Peyer's patch (tissue), 4 donors: ENCODE data around the gene NEU3. TPM values are rescaled to one million over a fixed set of nuclear protein-coding genes. Genes with fewer than 3 reads are reported as not detected.
"Not testable (repeated sequence)": the region's sequence is repeated elsewhere in the genome, so short reads cannot be mapped to it uniquely, and the experiment has no call there.

ENCODE experiments used
- DNase-seq, 3 donors: peaks; one replicate each; pipeline ENCODE4 v3.0.0-alpha.2; 2017 to 2019
- H3K27ac ChIP-seq, 4 donors: fragments of 200-600 bp; sonication (generic); one replicate each; pipeline ENCODE4 v1.5.1; 2016 to 2019
- H3K27me3 ChIP-seq, 2 donors: fragments of 200-600 bp; sonication (generic); one replicate each; pipeline ENCODE4 v1.5.1; 2019
- H3K36me3 ChIP-seq, 3 donors: fragments of 200-600 bp; sonication (generic); one replicate each; pipeline ENCODE4 v1.5.1; 2016 to 2019
- H3K4me1 ChIP-seq, 4 donors: fragments of 200-600 bp; sonication (generic); one replicate each; pipeline ENCODE4 v1.5.1; 2016 to 2019
- H3K4me3 ChIP-seq, 4 donors: fragments of 200-600 bp; sonication (generic); 1 replicate in 3 of 4; 2 replicates in 1 of 4; pipeline ENCODE4 v1.5.1; 2016 to 2019; ENCODE audit warnings: mild to moderate bottlenecking in 1 of 4
- H3K9me3 ChIP-seq, 4 donors: fragments of 200-600 bp; sonication (generic); one replicate each; pipeline ENCODE4 v1.5.1; 2016 to 2019; ENCODE audit warnings: mild to moderate bottlenecking in 1 of 4
- CTCF ChIP-seq, 6 experiments: fragments of 450-650 bp in 4 of 6; fragments of 200-600 bp in 2 of 6; sonication (generic) in 1 of 6; IDR thresholded peaks; one replicate each; pipeline ENCODE4 v1.5.1; 2017 to 2019; ENCODE audit warnings: antibody characterized with exemption in 6 of 6, mild to moderate bottlenecking in 3 of 6, moderate library complexity in 1 of 6
- POLR2A ChIP-seq, 2 donors: fragments of 450-650 bp; IDR thresholded peaks; one replicate each; pipeline ENCODE4 v1.5.1; 2017; ENCODE audit warnings: antibody characterized with exemption in 2 of 2, mild to moderate bottlenecking in 2 of 2, moderate library complexity in 2 of 2
- total RNA-seq, 4 donors: library from RNA; depleted of rRNA; stranded (reverse); fragments of >200 nt; gene quantifications; one replicate each; pipeline ENCODE4 v1.1.0, GENCODE V29; 2016

NEU3 gene
- total RNA-seq, 4 donors from 2014 or later: 6.0 to 14.0 (median 10.1) TPM

GRCh38 chr11:74989260-74989638 lies 516 bp downstream of the NEU3 start:
- Histone ChIP-seq H3K36me3 (peaks cover 0 to under 1% (median 0%) of the 10 kb centered on the region in 3 donors), H3K4me1 (peaks cover 0 to 3% (median 0%) of the 10 kb centered on the region in 4 donors), H3K27ac (peak overlapping the region; percentile 35 to 74 (median 64)), H3K9me3 (no peaks in the 10 kb centered on the region), H3K4me3 (peak overlapping the region; percentile 58 to 75 (median 64)), H3K27me3 (no peaks in the 10 kb centered on the region)
- TF ChIP-seq POLR2A (IDR thresholded peaks at IDR 0.05) (no peak), CTCF (IDR thresholded peaks at IDR 0.05) (no peak)
- no peak for DNase-seq

GRCh38 chr11:74990150-74990549 lies 1.4 kb downstream of the NEU3 start:
- H3K4me3 ChIP-seq, H3K4me1 ChIP-seq, DNase-seq, H3K9me3 ChIP-seq, H3K27ac ChIP-seq, H3K27me3 ChIP-seq, H3K36me3 ChIP-seq: not testable (repeated sequence)

- TF ChIP-seq CTCF (IDR thresholded peaks at IDR 0.05): no peak
- no peak for TF ChIP-seq POLR2A (IDR thresholded peaks at IDR 0.05)
- Histone ChIP-seq H3K27me3 (no peaks in the 10 kb centered on the region), H3K36me3 (peaks cover 0 to 12% (median 0%) of the 10 kb centered on the region in 3 donors), H3K9me3 (no peaks in the 10 kb centered on the region), H3K4me1 (peaks cover 0 to 3% (median 0%) of the 10 kb centered on the region in 4 donors), H3K27ac (no peak overlapping the region), H3K4me3 (no peak overlapping the region)
- DNase-seq: no peak
These were observed 2.2 kb downstream of the NEU3 start for GRCh38 chr11:74990941-74991340.

GRCh38 chr11:74992852-74993251 lies 4.1 kb downstream of the NEU3 start:
- Histone ChIP-seq H3K27ac (no peak overlapping the region), H3K9me3 (no peaks in the 10 kb centered on the region), H3K4me1 (peaks cover 0 to 3% (median 0%) of the 10 kb centered on the region in 4 donors), H3K27me3 (no peaks in the 10 kb centered on the region), H3K36me3 (peaks cover 0 to 13% (median 0%) of the 10 kb centered on the region in 3 donors), H3K4me3 (no peak overlapping the region)
- TF ChIP-seq POLR2A (IDR thresholded peaks at IDR 0.05): no peak
- no peak for TF ChIP-seq CTCF (IDR thresholded peaks at IDR 0.05)
- DNase-seq: no peak

GRCh38 chr11:75000975-75001354 lies 12.2 kb downstream of the NEU3 start:
- Histone ChIP-seq H3K27me3 (no peaks in the 10 kb centered on the region), H3K4me1 (no peaks in the 10 kb centered on the region), H3K27ac (no peak overlapping the region), H3K9me3 (no peaks in the 10 kb centered on the region), H3K4me3 (no peak overlapping the region), H3K36me3 (peaks cover 0 to 9% (median 0%) of the 10 kb centered on the region in 3 donors)
- no peak for TF ChIP-seq CTCF (IDR thresholded peaks at IDR 0.05)
- no peak for TF ChIP-seq POLR2A (IDR thresholded peaks at IDR 0.05)
- no peak for DNase-seq

GRCh38 chr11:75001686-75002085 lies 13.0 kb downstream of the NEU3 start:
- DNase-seq: no peak
- no peak overlapping the region for H3K4me3 ChIP-seq
- peaks cover 0 to 15% (median 0%) of the 10 kb centered on the region in 3 donors for H3K36me3 ChIP-seq
- TF ChIP-seq CTCF (IDR thresholded peaks at IDR 0.05): no peak
- TF ChIP-seq POLR2A (IDR thresholded peaks at IDR 0.05): no peak
- no peaks in the 10 kb centered on the region for H3K9me3 ChIP-seq
- H3K27me3 ChIP-seq: no peaks in the 10 kb centered on the region
- no peaks in the 10 kb centered on the region for H3K4me1 ChIP-seq
- no peak overlapping the region for H3K27ac ChIP-seq
